ENCODE measurements around the gene TMEM233. TPM values are rescaled to one million over a fixed set of nuclear protein-coding genes. Genes with fewer than 3 reads are reported as not detected.

TMEM233 gene
- total and polyA plus RNA-seq, 4 donors: 0.13 to 0.80 (median 0.31) TPM

DNA sequence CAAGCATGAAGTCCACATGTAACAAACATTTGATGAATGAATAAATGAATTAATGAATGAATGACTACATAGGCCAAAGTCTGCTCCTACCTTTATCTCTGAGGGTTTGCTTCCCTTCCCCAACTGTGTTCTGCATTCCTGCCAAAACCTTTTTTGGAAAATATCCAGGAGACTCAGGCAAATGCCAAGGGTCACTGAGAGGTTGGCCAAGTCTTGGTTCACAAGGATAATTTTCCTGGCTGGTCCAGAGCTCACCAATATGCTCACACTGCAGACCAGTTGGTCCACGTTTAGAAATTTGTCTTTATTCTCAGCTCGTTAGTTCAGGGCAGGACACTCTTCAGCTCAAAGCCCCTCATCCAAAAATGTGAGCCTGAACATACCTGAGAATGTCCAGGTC, 10.2 kb downstream of the TMEM233 start:
- ATAC-seq (ENCODE audit: insufficient read depth, low FRiP score) (no peak), DNase-seq (no peak)
- H3K27me3 ChIP-seq (ENCODE audit: control insufficient read depth in 3 of 3, insufficient read depth in 3 of 3, low read length in 2 of 3): peaks cover 0 to 2% (median 0%) of the 10 kb centered on the region in 3 donors
- H3K9ac ChIP-seq (ENCODE audit: insufficient read depth in 1 of 2, low read length in 2 of 2): no peak overlapping the region
- H3K27ac ChIP-seq (ENCODE audit: low read depth in 1 of 2, low read length in 1 of 2): no peak overlapping the region
- TF ChIP-seq, protein P1, sequence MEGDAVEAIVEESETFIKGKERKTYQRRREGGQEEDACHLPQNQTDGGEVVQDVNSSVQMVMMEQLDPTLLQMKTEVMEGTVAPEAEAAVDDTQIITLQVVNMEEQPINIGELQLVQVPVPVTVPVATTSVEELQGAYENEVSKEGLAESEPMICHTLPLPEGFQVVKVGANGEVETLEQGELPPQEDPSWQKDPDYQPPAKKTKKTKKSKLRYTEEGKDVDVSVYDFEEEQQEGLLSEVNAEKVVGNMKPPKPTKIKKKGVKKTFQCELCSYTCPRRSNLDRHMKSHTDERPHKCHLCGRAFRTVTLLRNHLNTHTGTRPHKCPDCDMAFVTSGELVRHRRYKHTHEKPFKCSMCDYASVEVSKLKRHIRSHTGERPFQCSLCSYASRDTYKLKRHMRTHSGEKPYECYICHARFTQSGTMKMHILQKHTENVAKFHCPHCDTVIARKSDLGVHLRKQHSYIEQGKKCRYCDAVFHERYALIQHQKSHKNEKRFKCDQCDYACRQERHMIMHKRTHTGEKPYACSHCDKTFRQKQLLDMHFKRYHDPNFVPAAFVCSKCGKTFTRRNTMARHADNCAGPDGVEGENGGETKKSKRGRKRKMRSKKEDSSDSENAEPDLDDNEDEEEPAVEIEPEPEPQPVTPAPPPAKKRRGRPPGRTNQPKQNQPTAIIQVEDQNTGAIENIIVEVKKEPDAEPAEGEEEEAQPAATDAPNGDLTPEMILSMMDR (IDR thresholded peaks at IDR 0.05; ENCODE audit: control extremely low read depth, extremely low read depth): no peak
- H3K36me3 ChIP-seq (ENCODE audit: control insufficient read depth in 4 of 4, insufficient read depth in 4 of 4, low read length in 4 of 4): no peaks in the 10 kb centered on the region
- WGBS, 2 donors: 30 to 62% methylated on average over 2 of the region's 2 CpGs
- H3K9me3 ChIP-seq (ENCODE audit: control insufficient read depth in 4 of 4, insufficient read depth in 3 of 4, low read length in 3 of 4): no peaks in the 10 kb centered on the region
- peaks cover 0 to 4% (median 0%) of the 10 kb centered on the region in 5 donors for H3K4me1 ChIP-seq (ENCODE audit: control insufficient read depth in 5 of 5, insufficient read depth in 5 of 5, low read length in 5 of 5)
- no peak overlapping the region for H3K4me3 ChIP-seq

DNA sequence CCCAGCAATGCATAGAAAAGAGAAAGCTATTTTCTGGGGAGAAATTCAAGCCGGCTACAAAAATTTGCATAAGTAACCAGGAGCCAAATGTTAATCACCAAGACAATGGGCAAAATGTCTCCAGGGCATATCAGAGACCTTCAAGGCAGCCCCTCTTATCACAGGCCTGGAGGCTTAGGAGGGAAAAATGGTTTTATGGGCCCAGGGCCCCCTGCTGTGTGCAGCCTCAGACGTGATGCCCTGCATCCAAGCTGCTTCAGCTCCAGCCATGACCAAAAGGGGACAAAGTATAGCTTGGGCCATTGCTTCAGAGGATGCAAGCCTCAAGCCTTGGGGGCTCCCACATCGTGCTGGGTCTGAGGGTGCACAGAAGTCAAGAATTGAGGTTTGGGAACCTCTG, 15.8 kb downstream of the TMEM233 start:
- H3K27me3 ChIP-seq (ENCODE audit: control insufficient read depth in 3 of 3, insufficient read depth in 3 of 3, low read length in 2 of 3): no peaks in the 10 kb centered on the region
- TF ChIP-seq, protein P1 (IDR thresholded peaks at IDR 0.05; ENCODE audit: control extremely low read depth, extremely low read depth): no peak
- H3K27ac ChIP-seq (ENCODE audit: low read depth in 1 of 2, low read length in 1 of 2): no peak overlapping the region
- H3K4me1 ChIP-seq (ENCODE audit: control insufficient read depth in 5 of 5, insufficient read depth in 5 of 5, low read length in 5 of 5): no peaks in the 10 kb centered on the region
- ATAC-seq (ENCODE audit: insufficient read depth, low FRiP score) (no peak), DNase-seq (no peak)
- peaks cover 0 to 3% (median 0%) of the 10 kb centered on the region in 4 donors for H3K9me3 ChIP-seq (ENCODE audit: control insufficient read depth in 4 of 4, insufficient read depth in 3 of 4, low read length in 3 of 4)
- 74 to 81% methylated on average over 3 of the region's 3 CpGs for WGBS, 2 donors
- H3K4me3 ChIP-seq: no peak overlapping the region
- H3K9ac ChIP-seq (ENCODE audit: insufficient read depth in 1 of 2, low read length in 2 of 2): no peak overlapping the region
- no peaks in the 10 kb centered on the region for H3K36me3 ChIP-seq (ENCODE audit: control insufficient read depth in 4 of 4, insufficient read depth in 4 of 4, low read length in 4 of 4)

DNA sequence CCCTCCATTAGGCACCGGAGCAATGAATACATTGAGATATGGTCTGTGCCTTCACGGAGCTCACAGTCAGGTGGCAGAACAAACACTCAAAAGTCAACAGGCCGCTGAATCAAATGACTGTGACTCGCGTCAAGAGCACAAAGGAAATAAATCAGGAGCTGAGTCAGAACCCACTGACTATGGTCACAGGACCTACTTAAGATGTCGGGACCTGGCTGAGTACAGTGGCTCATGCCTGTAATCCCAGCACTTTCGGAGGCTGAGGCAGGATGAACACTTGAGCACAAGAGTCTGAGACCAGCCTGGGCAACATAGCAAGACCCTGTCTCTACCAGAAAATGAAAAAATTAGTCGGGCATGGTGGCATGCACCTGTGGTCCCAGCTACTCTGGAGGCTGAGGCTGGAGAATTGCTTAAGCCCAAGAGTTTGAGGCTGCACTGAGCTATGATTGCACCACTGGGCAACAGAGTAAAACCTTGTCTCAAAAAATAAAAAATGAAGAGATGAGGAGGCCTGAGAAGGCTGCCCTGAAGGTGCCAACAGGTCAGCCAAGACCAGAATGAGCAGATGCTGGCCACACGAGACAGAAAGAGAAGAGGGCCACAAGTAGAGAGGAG, 19.9 kb downstream of the TMEM233 start:
- TF ChIP-seq, protein P1 (IDR thresholded peaks at IDR 0.05; ENCODE audit: control extremely low read depth, extremely low read depth): no peak
- no peaks in the 10 kb centered on the region for H3K27me3 ChIP-seq (ENCODE audit: control insufficient read depth in 3 of 3, insufficient read depth in 3 of 3, low read length in 2 of 3)
- peaks cover 0 to 3% (median 0%) of the 10 kb centered on the region in 4 donors for H3K9me3 ChIP-seq (ENCODE audit: control insufficient read depth in 4 of 4, insufficient read depth in 3 of 4, low read length in 3 of 4)
- no peaks in the 10 kb centered on the region for H3K36me3 ChIP-seq (ENCODE audit: control insufficient read depth in 4 of 4, insufficient read depth in 4 of 4, low read length in 4 of 4)
- WGBS, 2 donors: 68 to 85% methylated on average over 9 of the region's 9 CpGs
- H3K27ac ChIP-seq (ENCODE audit: low read depth in 1 of 2, low read length in 1 of 2): no peak overlapping the region
- H3K4me3 ChIP-seq: no peak overlapping the region
- DNase-seq (no peak), ATAC-seq (ENCODE audit: insufficient read depth, low FRiP score) (no peak)
- no peak overlapping the region for H3K9ac ChIP-seq (ENCODE audit: insufficient read depth in 1 of 2, low read length in 2 of 2)
- H3K4me1 ChIP-seq (ENCODE audit: control insufficient read depth in 5 of 5, insufficient read depth in 5 of 5, low read length in 5 of 5): no peaks in the 10 kb centered on the region

DNA sequence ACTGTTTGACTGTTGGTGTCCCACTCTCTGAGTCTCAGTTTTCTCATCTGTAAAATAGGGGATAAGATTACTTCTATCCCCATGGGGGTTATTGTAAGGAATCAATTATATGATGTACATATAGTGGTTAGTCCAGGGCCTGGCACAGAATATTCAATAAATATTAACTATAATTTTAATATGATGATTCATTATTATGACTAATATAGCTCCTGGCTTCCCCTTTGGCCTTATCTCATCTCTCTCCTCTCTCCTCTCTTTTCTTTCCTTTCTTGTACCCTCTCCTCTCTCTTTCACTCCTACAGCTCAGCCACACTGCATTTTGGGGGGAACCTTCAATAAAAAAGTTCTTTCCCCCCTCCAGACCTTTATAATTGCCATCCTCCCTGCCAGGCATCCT, 21.1 kb downstream of the TMEM233 start:
- Histone ChIP-seq H3K4me1 (ENCODE audit: control insufficient read depth in 5 of 5, insufficient read depth in 5 of 5, low read length in 5 of 5) (no peaks in the 10 kb centered on the region), H3K36me3 (ENCODE audit: control insufficient read depth in 4 of 4, insufficient read depth in 4 of 4, low read length in 4 of 4) (no peaks in the 10 kb centered on the region), H3K9ac (ENCODE audit: insufficient read depth in 1 of 2, low read length in 2 of 2) (no peak overlapping the region), H3K27ac (ENCODE audit: low read depth in 1 of 2, low read length in 1 of 2) (no peak overlapping the region), H3K27me3 (ENCODE audit: control insufficient read depth in 3 of 3, insufficient read depth in 3 of 3, low read length in 2 of 3) (no peaks in the 10 kb centered on the region), H3K4me3 (no peak overlapping the region), H3K9me3 (ENCODE audit: control insufficient read depth in 4 of 4, insufficient read depth in 3 of 4, low read length in 3 of 4) (peaks cover 0 to 2% (median 0%) of the 10 kb centered on the region in 4 donors)
- DNase-seq (no peak), ATAC-seq (ENCODE audit: insufficient read depth, low FRiP score) (no peak)
- TF ChIP-seq, protein P1 (IDR thresholded peaks at IDR 0.05; ENCODE audit: control extremely low read depth, extremely low read depth): no peak
